Mesendoderm (in vitro differentiated cells): ENCODE measurements around the gene EBLN2.

Source experiments
- DNase-seq: peaks from one replicate; pipeline ENCODE4 v3.0.0; 2013
- H2AK5ac ChIP-seq: 2 replicates; pipeline ENCODE4 v1.6.1; 2013; ENCODE audit warnings: low read length, inconsistent platforms
- H2BK120ac ChIP-seq: 2 replicates; pipeline ENCODE4 v1.6.1; 2013; ENCODE audit warnings: low read depth, mild to moderate bottlenecking, low read length, moderate library complexity, mixed read lengths
- H2BK15ac ChIP-seq: replicated peaks from 2 replicates; pipeline ENCODE4 v1.6.1; 2013; ENCODE audit warnings: low read depth, mild to moderate bottlenecking, moderate library complexity
- H2BK5ac ChIP-seq: 2 replicates; pipeline ENCODE4 v1.6.1; 2013; ENCODE audit warnings: low read length, inconsistent platforms
- H3K18ac ChIP-seq: 2 replicates; pipeline ENCODE4 v1.6.1; 2013; ENCODE audit warnings: mild to moderate bottlenecking, low read length, mixed read lengths
- H3K23ac ChIP-seq: one replicate; pipeline ENCODE4 v1.6.1; 2013; ENCODE audit warnings: low read length
- H3K27ac ChIP-seq: 2 replicates; pipeline ENCODE4 v1.5.1; 2013; ENCODE audit warnings: low read depth, mild to moderate bottlenecking, inconsistent platforms, low read length, moderate library complexity
- H3K27me3 ChIP-seq: 2 replicates; pipeline ENCODE4 v1.6.1; 2013; ENCODE audit warnings: low read length, control low read depth, mild to moderate bottlenecking, inconsistent platforms; ENCODE audit not compliant: insufficient read depth, poor library complexity
- H3K36me3 ChIP-seq: 2 replicates; pipeline ENCODE4 v1.6.1; 2013; ENCODE audit warnings: low read length, inconsistent platforms; ENCODE audit not compliant: control insufficient read depth, insufficient read depth
- H3K4ac ChIP-seq: one replicate; pipeline ENCODE4 v1.6.1; 2013; ENCODE audit warnings: low read depth, mild to moderate bottlenecking, low read length, moderate library complexity
- H3K4me1 ChIP-seq: 2 replicates; pipeline ENCODE4 v1.6.1; 2013; ENCODE audit warnings: low read depth, low read length, inconsistent platforms; ENCODE audit not compliant: control insufficient read depth
- H3K4me2 ChIP-seq: 2 replicates; pipeline ENCODE4 v1.6.1; 2013; ENCODE audit warnings: low read length
- H3K4me3 ChIP-seq: 2 replicates; pipeline ENCODE4 v1.5.1; 2013; ENCODE audit warnings: mild to moderate bottlenecking, low read length
- H3K56ac ChIP-seq: one replicate; pipeline ENCODE4 v1.6.1; 2013; ENCODE audit warnings: low read length
- H3K79me1 ChIP-seq: 2 replicates; pipeline ENCODE4 v1.6.1; 2013; ENCODE audit warnings: low read length, inconsistent platforms
- H3K79me2 ChIP-seq: 2 replicates; pipeline ENCODE4 v1.6.1; 2013; ENCODE audit warnings: mild to moderate bottlenecking, low read length; ENCODE audit not compliant: control insufficient read depth, insufficient read depth
- H3K9ac ChIP-seq: 2 replicates; pipeline ENCODE4 v1.6.1; 2013; ENCODE audit warnings: low read length, inconsistent platforms
- H4K5ac ChIP-seq: one replicate; pipeline ENCODE4 v1.6.1; 2013; ENCODE audit warnings: low read length
- H4K8ac ChIP-seq: one replicate; pipeline ENCODE4 v1.6.1; 2013; ENCODE audit warnings: low read depth, mild to moderate bottlenecking, control low read depth, low read length, moderate library complexity
- WGBS: extraction: QIAGEN DNeasy Blood & Tissue Kit; methylation state at CpG from one replicate; pipeline ENCODE4 v1.1.7; 2013; ENCODE audit warnings: low lambda C conversion rate, missing lambda C conversion rate; ENCODE audit not compliant: insufficient coverage; ENCODE audit errors: extremely low coverage; 5-methylcytosine and 5-hydroxymethylcytosine counted together

EBLN2 gene

DNA sequence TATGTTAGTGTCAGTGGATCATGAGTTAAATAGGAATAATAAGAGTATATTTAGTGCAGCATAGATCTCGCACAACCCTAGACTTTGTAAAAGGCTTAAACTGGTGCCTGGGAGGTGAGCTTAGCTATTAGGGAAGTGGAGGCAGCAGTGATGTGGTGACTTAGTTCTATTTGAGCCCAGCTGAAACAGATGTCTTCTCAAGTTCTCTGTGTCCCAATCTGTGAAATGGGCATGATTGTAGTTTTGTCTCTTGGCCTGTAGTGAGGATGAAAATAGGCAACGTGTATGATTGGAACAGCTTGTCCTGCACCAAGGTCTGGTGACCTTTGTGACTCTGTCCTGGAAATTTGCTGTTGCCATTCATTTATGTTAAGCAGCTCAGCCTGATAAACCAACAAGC lies 34.7 kb downstream of the EBLN2 start:
- Histone ChIP-seq H4K8ac (no peak overlapping the region), H3K4me3 (no peak overlapping the region), H3K27ac (no peak overlapping the region), H3K4me1 (peaks cover 3% of the 10 kb centered on the region), H3K18ac (no peak overlapping the region), H2BK5ac (no peak overlapping the region), H3K4ac (no peak overlapping the region), H3K4me2 (no peak overlapping the region), H3K79me2 (no peaks in the 10 kb centered on the region), H4K5ac (no peak overlapping the region), H3K27me3 (no peaks in the 10 kb centered on the region), H3K9ac (no peak overlapping the region), H3K36me3 (no peaks in the 10 kb centered on the region), H3K79me1 (no peaks in the 10 kb centered on the region), H2AK5ac (no peak overlapping the region), H2BK120ac (no peak overlapping the region), H3K56ac (no peak overlapping the region), H3K23ac (no peak overlapping the region), H2BK15ac (no peak overlapping the region)
- no CpG with 5 or more reads among the region's 2 CpGs for WGBS
- no peak for DNase-seq

GRCh38 chr3:73098026-73098425 lies 36.6 kb downstream of the EBLN2 start:
- Histone ChIP-seq H2AK5ac (no peak overlapping the region), H2BK15ac (no peak overlapping the region), H3K4me3 (no peak overlapping the region), H3K27me3 (no peaks in the 10 kb centered on the region), H3K9ac (no peak overlapping the region), H2BK120ac (no peak overlapping the region), H3K23ac (no peak overlapping the region), H3K4ac (no peak overlapping the region), H3K79me2 (no peaks in the 10 kb centered on the region), H4K8ac (no peak overlapping the region), H3K36me3 (no peaks in the 10 kb centered on the region), H3K4me2 (no peak overlapping the region), H3K79me1 (no peaks in the 10 kb centered on the region), H3K27ac (no peak overlapping the region), H3K56ac (no peak overlapping the region), H3K4me1 (peaks cover 3% of the 10 kb centered on the region), H4K5ac (no peak overlapping the region), H3K18ac (no peak overlapping the region), H2BK5ac (no peak overlapping the region)
- WGBS, result no CpG with 5 or more reads among the region's 2 CpGs
- no peak for DNase-seq

DNA sequence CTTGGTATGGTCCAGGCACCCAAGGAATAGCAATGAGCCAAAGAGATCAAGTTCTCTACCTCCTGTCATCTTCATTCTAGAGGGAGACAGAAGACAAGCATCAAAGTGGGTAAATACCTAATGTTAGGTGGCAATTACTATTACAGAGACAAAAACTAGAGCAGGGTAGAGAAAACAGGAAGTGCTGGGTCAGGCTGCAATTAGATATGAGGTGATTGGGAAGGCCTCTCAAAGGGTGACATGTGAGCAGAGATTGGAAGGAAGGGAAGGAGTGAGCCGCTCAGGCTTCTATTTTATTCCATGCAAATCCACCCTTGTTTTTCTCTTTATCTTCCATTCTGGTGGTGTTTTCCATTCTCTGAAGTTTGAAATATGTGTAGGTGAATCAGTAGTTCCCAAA lies 37.4 kb downstream of the EBLN2 start:
- no peak overlapping the region for H4K5ac ChIP-seq
- no peak overlapping the region for H2BK15ac ChIP-seq
- no peak overlapping the region for H3K4ac ChIP-seq
- no peak overlapping the region for H2BK120ac ChIP-seq
- H3K79me1 ChIP-seq, result no peaks in the 10 kb centered on the region
- no peak overlapping the region for H2AK5ac ChIP-seq
- no peaks in the 10 kb centered on the region for H3K27me3 ChIP-seq
- no peak overlapping the region for H3K18ac ChIP-seq
- no peak overlapping the region for H3K4me2 ChIP-seq
- H4K8ac ChIP-seq, result no peak overlapping the region
- no peaks in the 10 kb centered on the region for H3K79me2 ChIP-seq
- no peaks in the 10 kb centered on the region for H3K36me3 ChIP-seq
- no peak overlapping the region for H3K9ac ChIP-seq
- H2BK5ac ChIP-seq, result no peak overlapping the region
- no peak overlapping the region for H3K4me3 ChIP-seq
- H3K27ac ChIP-seq, result no peak overlapping the region
- no peak overlapping the region for H3K23ac ChIP-seq
- H3K56ac ChIP-seq, result no peak overlapping the region
- no CpG with 5 or more reads among the region's 1 CpG for WGBS
- H3K4me1 ChIP-seq, result peaks cover 3% of the 10 kb centered on the region
- DNase-seq, result no peak

DNA sequence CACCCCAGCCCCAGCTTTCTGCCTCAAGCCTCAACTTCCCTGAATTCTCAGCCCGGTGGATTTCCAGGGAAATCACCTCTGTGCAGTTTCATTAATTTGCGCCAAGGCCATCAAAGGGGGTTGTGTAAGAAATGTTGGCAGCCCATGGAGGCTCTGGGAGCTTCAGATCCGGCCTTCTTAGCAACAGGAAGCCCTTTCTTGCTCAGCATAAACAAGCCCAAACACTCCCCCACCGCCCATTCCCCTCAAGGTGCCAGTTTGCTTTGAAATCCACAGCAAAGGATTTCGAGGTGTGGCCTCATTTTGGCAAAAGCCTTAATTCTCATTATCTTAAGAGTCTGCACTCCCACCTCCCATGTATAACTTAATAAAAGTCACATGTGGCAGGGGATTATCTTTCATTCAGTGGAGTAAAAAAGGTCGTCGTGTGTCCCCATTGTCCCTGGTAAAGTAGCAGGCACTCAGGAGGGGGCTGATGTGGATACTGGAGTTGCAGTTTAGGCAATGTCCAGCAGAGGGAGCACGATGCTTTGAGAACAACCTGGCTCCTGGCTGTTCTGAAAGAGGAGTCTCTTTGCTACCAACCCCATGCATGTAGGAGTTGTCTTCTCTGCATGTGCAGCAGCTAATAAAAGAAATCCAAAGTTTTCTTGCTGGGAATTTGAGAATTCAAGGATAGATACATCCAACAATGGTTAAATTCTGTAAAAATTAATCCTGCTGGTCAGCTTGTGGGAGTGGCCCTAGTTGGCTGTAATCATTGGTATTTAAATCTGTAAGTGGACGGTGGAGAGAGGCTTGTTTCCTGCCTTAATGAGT lies 39.5 kb downstream of the EBLN2 start:
- Histone ChIP-seq H3K36me3 (no peaks in the 10 kb centered on the region), H3K4ac (no peak overlapping the region), H4K8ac (no peak overlapping the region), H2BK5ac (no peak overlapping the region), H2AK5ac (no peak overlapping the region), H3K4me1 (no peaks in the 10 kb centered on the region), H3K27me3 (no peaks in the 10 kb centered on the region), H3K23ac (no peak overlapping the region), H3K27ac (no peak overlapping the region), H3K79me1 (no peaks in the 10 kb centered on the region), H3K4me2 (no peak overlapping the region), H2BK15ac (no peak overlapping the region), H3K79me2 (no peaks in the 10 kb centered on the region), H3K4me3 (no peak overlapping the region), H3K18ac (peak overlapping the region; percentile 22), H2BK120ac (no peak overlapping the region), H3K56ac (peak overlapping the region; percentile 1), H3K9ac (no peak overlapping the region), H4K5ac (no peak overlapping the region)
- no CpG with 5 or more reads among the region's 9 CpGs for WGBS
- peak; percentile 94 for DNase-seq

DNA sequence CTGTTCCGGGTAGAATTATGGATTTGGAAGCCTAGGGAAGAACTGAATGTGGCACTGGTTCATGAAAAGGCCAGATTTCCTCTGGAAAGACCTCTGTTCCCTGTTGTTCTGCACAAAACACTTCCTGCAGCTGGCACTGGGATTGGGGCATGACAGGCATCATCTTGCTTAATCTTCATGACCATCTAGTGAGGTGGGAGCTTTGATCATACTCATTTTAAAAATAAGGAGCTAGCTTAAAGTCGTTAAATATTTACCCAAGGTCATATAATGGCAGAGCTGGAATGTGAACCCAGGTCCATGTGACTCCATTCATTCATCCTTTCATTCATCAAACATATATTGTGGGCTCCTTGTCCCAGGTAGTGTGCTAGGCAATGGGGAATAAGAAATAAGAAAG lies 40.4 kb downstream of the EBLN2 start:
- Histone ChIP-seq H3K4me1 (no peaks in the 10 kb centered on the region), H3K27ac (no peak overlapping the region), H3K79me1 (no peaks in the 10 kb centered on the region), H3K23ac (no peak overlapping the region), H3K4me2 (no peak overlapping the region), H3K4me3 (no peak overlapping the region), H2BK5ac (no peak overlapping the region), H4K5ac (no peak overlapping the region), H3K4ac (no peak overlapping the region), H3K36me3 (no peaks in the 10 kb centered on the region), H2AK5ac (no peak overlapping the region), H2BK15ac (no peak overlapping the region), H3K56ac (no peak overlapping the region), H3K27me3 (no peaks in the 10 kb centered on the region), H2BK120ac (no peak overlapping the region), H3K18ac (no peak overlapping the region), H3K9ac (no peak overlapping the region), H3K79me2 (no peaks in the 10 kb centered on the region), H4K8ac (no peak overlapping the region)
- WGBS, result no CpG with 5 or more reads among the region's 2 CpGs
- no peak for DNase-seq

DNA sequence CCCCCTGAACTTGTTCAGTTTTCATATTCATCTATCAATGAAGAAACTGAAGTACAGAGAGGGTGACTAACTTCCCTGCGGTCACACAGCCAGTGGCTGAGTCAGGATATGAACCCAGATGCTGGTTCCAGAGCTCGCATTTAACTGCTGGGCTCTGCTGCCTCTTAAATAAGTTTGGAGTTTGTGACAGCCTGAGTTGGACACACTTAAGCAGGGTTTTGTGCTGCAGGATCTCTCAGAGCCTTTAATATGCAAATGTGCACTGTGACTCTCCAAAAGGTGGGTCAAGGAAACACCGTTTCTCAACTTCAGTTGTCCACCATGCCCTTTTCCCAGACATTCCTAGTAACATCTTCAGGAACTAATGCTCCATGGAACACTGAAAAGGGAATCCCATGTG lies 45.8 kb downstream of the EBLN2 start:
- Histone ChIP-seq H2BK5ac (no peak overlapping the region), H3K4me2 (no peak overlapping the region), H2BK15ac (no peak overlapping the region), H2BK120ac (no peak overlapping the region), H2AK5ac (no peak overlapping the region), H3K79me2 (no peaks in the 10 kb centered on the region), H3K23ac (no peak overlapping the region), H3K4me3 (no peak overlapping the region), H3K4me1 (no peaks in the 10 kb centered on the region), H3K79me1 (no peaks in the 10 kb centered on the region), H3K56ac (no peak overlapping the region), H4K5ac (no peak overlapping the region), H3K4ac (no peak overlapping the region), H3K36me3 (no peaks in the 10 kb centered on the region), H3K27ac (no peak overlapping the region), H3K18ac (no peak overlapping the region), H4K8ac (no peak overlapping the region), H3K9ac (no peak overlapping the region), H3K27me3 (no peaks in the 10 kb centered on the region)
- no CpG with 5 or more reads among the region's 3 CpGs for whole genome bisulfite sequencing
- no peak for DNase-seq
